DMS114 treated with DMSO at 0.1 percent for 48 hours (cell line): ENCODE data around the gene ITPK1.

Experiments used
- DNase-seq: peaks from one replicate; lab custom pipeline; 2025; ENCODE audit not compliant: unreplicated experiment; lab: John Stamatoyannopoulos, UW

The ITPK1 gene

DNA sequence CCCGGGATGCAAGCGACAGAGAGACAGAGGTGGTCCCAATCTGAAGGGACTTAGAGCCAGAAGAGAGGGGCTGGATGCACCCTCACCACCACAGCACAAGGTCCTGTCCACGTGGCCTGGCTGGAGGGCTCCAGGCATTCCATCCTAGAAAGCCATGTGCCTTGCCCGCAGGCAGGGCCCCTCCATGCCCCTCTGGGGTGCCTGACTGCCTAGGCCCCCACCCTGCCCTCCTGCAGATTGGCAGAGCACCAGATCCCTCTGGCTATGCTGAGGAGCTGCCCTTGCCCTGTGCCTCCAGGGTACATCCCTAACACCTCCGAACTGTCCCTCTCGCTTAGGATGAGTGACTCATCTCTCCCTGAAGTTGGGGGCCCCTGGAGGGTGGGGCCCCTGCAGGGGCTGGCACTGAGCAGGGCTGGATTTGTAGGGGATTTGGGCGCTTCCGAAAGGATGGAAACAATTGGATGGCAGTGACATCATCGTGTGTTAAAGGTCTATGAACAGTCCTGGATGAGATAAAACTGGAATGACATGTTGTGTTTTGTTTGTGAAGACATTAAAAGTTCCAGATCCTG is 141.8 kb downstream of the ITPK1 start:
- no peak for DNase-seq

DNA sequence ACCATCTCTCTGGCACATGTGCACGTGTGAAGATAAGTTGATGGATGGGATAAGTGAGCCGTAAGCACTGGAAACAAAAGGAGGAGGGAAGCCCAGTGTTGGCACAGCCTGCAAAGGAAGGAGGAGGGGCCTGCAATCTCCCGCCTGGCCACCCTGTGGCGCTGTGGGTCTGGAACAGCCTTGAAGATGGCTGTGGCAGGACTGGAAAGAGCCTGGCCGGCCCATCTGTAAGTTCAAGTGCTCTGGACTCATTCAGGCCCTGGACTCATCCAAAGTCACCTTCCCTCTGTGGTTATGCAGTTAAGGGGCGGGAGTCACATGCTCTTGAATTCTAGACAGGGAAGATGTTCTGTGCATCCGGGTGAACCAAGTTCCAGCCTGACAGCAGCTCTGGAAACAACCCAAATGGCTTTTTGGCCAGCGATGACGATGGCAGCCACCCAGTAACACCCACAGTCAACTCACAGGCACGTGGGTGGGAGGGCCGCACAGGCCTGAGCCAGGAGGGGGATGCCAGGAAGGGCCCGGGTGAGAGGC is 142.4 kb downstream of the ITPK1 start:
- no peak for DNase-seq

DNA sequence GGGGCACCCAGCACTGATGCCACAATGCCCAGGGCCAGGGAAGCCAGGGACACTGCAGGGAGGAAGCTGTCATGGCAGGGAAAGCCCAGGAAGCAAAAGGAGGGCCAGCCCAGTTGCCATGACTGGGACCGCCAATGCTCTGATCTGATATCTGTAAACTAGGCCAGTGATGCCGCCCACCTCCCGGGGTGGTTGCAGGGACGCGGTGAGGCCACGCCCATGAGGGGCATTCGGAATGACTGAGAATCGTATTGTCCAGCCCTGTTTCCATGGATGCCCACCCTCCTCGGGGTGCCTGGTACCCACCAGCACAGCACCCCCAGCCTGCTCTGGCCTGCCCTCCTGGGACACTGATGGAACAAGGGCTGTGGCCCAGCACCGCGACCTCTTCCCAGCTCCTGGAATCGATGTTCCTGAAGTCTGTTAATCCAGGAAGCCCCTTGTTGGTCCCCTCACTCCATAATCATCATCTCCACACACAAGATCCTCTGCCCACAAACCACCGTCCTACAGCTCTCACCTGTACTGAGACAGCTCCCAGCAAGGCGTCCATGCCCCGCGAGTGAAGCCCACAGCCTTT is 144.0 kb downstream of the ITPK1 start:
- no peak for DNase-seq

DNA sequence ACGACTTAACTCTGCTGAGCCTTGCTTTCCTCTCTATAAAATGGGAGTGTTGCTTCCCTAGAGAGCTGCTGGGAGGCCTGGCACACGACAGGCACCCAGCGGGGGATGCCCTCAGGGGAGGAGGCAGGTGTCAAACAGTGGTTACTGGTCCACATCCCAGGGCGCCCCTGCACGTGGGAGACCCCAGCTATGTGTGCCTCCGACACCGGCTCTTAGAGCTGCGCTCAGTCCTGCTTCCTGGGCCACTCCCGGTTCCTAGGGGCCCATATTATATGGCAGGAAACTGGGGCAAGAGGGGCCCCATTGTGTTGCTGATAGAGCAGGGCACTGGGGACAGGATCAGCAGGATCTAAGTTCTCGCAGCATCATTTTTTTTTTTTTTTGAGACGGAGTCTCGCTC is 145.5 kb downstream of the ITPK1 start:
- DNase-seq, result no peak

DNA sequence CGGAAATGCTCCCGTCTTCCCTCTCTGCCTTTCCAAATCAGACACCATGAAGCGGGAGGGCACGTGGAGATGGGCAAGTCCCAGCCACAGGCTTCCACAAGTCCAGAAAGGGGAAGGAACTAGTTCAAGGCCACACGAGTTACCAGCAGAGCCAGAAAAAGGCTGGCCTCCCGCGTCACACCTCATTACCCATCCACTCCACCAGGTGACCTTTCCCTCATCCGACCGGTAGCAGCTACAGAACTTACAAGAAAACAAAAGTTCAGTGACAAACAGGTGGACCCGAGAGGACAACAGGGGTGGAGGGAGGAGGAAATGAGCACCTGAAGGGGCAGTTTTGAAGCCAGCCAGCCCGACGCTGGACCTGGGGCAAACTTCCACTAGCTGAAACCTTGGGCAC is 145.9 kb downstream of the ITPK1 start:
- DNase-seq, result no peak

DNA sequence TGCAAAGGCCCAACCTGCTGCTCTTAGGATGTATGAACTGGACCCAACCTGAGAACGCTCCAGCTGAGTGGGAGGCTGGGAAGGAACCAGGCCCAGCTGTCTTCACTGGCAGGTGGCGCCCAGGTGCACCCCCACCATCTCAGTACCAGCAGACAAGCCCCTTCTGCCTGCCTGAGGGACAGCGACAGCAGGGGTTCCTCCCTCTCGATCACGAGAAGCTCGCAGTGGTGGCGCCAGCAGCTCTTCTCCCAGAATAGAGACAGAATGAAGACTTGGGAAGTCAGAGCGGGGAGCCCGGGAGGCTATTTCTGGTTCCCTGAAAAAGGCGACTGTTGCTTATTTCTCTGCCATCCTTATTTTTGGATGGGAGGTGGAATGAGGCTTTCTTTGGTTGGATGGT is 146.3 kb downstream of the ITPK1 start:
- DNase-seq, result no peak

DNA sequence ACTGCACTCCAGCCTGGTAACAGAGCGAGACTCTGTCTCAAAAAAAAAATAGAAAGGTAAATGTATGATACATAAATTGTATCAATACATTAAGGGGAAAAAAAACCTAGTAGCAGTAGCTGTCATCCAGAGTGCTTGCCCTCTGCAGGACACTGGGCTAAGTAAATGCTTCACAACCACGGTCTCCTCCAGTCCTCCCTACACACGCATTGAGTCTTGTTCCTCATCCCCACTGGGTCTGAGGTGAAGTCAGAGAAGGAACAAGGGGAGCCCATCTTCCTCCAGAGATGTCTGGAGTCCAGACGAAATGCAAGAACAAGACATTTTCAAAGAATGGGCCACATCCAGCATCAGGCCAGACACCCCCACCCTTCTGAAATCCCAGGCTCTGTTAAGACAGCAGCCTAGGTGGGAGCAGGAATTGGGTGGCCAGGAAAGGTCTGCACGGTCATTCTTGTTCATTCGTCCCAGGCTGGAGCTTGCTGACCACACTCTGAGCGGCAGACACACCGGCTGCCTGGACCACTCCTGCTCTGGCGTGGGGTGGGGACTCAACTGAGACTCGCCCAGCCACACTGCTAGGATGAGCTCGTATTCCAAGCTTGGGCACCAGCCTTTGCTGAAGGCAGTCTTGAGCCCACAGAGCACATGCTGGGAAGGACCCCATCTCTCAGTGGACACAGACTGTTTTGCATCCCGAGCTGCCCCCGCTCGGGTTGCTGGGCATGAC is 147.3 kb downstream of the ITPK1 start:
- no peak for DNase-seq

DNA sequence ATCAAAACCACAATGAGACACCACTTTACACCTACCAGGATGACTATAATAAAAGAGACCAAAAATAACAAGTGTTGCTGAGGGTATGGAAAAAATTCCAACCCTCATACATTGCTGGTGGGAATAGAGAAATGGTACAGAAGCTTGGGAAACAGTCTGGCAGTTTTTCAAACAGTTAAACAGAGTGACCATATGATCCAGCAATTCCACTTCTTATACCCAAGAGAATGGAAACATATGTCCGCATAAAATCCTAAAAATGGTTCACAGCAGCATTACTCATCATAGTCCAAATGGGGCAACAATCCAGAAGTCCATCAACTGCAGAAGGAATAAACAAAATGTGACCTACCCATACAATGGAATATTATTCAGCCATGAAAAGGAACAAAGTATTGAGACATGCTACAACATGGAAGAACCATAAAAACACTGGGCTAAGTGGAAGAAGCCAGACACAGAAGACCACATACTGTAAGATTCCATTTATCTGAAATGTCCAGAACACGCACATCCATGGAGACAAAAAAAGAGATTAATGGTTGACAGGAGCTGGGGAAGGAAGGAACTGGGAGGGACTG is 148.3 kb downstream of the ITPK1 start:
- no peak for DNase-seq

DNA sequence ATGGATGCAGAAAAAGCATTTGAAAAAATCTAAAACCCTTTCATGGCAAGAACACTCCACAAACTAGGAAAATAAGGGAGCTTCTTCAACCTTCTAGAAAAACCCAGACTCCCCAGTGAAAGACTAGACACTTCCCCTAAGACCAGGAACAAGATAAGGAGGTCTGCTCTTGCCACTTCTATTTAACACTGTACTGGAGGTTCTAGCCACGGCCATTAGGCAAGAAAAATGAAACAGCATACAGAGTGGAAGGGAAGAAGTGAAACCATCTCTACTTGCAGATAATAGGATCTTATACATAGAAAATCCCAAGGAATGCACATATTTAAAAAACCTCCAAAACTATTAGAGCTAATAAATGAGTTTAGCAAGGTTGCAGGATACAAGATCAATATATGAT is 150.4 kb downstream of the ITPK1 start:
- no peak for DNase-seq

DNA sequence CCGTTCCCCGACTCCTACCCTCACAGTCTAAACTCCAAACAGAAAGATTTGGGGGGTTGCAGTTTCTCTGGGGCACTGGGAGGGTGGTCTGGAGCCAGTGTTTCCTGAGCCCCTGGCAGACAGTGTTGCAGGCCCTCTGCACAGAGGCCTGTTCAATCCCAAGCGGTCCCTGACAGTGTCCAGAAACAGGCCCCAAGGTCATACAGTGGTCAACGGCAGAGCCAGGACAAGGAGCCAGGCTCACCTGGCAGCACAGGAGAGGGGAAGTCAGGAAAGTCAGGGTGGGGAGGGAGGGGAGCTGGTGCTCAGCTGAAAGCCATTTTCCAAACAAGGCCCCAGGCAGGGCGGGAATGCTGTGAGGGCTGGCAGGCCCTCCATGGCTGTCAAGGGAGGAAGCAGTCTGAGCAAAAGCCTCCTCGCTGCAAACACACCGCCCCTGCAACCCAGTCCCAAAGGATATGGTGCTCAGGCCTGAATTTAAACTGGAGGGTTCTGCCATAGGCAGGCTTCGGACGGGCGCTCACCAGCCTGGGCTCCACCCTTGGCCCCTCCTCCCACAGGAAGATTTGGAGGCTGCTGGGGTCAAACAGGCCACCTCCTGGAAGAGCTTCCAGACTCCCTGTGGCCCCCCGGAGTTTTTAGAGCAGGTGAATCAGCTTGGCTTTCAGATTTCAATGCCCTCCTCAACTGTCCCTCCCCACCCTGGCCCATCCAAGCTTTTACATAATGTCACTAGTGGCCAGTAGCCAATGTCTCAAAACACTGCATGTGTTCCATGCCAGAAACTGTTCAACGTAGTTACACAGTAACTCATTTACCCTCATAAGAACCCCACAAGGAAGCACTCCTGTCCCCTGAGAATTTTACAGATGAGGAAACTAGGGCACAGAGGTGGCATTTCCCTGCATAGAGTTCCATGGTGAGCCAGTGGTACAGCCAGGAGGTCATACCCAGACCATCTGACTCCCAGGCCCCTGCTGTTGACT is 151.3 kb downstream of the ITPK1 start:
- no peak for DNase-seq

DNA sequence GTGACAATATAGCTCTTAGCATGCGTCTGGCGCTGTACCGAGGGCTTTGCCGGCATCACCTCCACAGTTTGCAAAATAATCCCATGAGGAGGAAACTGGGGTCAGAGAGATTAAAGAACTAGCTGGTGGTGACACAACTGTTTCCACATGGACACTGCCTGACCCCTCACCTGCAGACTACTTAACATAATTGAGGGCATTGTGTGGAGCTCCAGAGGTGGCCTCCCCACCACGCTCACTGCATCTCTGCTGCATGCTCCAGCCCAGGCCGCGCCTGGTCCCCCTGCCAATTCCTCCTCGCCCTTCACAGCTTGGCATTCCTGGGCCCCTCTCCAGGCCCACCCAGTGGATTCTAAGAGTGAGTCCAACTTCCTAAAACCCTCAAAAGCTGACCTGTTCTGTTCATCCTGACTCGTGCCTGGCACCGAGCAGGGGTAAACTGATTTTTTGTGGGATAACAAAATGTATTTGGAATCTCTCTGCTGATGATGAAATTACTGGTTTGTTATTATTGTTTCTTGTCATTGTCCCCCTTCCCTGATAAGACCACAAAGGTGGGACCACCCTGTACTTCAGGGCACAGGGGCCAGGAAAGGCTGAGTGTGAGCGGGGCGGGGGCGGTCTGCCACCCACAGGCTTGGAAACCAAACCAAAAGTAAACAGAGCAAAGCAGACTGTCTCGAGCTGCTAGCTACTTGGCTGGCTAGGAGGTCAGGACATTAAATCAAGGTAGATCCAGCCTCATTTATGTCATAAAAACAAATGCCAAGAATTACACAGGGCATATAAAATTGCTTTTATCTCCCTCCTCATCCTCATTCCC is 152.2 kb downstream of the ITPK1 start:
- no peak for DNase-seq

DNA sequence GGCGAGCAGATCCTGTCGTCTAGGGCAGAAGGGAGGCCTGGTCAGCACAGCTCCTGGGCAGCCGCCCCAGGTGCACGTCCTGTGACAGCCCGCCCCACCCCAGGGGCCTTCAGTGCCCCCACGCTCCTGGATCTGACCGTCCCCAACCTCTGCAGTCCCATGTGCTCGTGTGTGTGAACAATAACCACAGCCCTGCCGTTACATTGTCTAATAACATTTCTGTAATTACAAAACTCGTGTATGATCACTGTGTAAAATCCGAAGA is 153.0 kb downstream of the ITPK1 start:
- no peak for DNase-seq

DNA sequence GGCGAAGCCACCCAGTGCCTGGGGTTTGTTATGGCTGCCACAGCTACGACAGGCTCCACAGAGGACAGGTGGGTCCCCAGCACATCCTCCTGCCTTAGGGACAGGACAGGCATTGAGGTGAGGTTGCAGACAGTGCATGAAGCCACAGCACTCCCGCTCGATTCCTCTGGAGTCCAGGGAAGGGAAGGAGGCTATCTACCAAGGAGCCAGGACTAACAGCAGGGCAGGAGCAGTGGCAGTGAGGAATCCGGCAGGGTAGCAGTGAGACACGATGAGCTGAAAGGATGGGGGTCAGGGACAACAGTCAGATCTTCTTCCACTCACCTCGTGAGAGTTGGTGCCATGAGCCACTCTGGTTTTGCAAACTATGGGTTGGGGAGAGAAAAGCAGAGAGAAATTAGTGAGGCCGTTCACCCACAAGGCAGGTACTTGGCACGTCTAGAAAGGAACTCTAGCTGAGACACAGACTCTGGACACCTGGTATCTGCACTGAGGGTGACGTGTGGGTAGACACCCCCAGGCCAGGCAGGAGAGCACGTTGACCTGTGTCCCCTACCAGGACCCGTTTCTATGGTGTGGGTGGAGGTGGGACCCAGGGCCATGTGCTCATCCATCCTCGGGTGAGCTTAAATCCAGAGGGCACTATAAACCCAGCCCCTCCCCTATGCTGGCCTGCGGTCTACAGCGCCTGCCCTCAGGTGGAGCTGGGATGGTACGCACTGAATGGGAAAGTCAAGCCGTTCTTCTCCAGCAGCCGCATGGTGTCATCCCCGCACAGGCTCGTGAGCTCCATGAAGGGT is 153.5 kb downstream of the ITPK1 start:
- DNase-seq, result no peak

DNA sequence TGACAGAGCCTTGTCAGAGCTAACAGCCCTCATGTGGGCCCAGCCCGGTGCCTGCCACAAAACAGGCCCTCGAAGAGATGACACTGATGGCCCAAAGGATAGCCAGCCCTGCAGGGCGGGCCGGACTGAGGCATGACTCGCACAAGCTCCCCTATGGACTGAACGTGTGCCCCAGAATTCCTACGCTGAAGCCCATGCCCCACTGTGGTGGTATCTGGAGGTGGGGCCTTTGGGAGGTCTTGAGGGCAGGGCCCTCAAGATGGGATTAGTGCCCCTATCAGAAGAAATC is 154.2 kb downstream of the ITPK1 start:
- DNase-seq, result no peak

DNA sequence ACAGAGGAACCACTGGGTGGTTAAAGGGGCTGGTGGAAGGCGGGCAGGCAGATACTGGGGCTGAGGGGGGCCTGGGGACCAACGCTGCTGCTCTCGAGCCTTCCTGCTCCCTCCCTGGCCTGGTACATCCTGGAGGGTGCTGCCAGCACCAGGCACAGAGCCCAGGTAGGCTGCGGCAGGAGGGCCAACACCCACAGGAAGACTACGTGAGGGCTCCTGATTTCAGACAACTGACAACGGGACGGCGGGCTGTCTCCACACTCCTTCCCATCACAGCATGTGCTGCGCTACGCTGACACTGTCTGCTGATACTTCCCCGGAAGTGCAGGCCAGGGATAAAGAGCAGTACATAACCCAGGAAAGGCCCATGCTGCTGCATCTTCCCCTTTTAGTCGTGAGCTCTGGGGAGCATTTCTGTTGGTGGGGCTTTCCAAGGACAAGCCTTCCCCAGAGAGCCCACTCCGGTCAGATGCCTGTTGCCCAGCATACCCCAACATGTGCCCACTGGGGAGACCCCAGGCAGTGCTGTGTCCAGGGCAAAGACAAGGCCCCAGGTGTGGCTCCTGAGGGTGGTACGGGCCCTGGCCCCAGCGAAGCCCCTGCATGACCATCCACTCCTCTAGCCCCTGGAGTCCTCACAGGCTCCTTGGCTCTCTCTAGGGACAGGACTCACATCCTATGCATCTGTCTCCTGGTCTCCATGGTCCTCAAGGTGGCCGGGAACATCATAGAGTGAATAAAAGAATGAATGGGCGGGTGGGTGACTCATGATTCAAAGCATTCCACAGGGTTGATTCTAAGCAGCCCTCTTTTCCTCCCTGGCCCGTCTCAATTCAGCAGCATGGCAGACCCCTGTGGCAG is 154.8 kb downstream of the ITPK1 start:
- no peak for DNase-seq

DNA sequence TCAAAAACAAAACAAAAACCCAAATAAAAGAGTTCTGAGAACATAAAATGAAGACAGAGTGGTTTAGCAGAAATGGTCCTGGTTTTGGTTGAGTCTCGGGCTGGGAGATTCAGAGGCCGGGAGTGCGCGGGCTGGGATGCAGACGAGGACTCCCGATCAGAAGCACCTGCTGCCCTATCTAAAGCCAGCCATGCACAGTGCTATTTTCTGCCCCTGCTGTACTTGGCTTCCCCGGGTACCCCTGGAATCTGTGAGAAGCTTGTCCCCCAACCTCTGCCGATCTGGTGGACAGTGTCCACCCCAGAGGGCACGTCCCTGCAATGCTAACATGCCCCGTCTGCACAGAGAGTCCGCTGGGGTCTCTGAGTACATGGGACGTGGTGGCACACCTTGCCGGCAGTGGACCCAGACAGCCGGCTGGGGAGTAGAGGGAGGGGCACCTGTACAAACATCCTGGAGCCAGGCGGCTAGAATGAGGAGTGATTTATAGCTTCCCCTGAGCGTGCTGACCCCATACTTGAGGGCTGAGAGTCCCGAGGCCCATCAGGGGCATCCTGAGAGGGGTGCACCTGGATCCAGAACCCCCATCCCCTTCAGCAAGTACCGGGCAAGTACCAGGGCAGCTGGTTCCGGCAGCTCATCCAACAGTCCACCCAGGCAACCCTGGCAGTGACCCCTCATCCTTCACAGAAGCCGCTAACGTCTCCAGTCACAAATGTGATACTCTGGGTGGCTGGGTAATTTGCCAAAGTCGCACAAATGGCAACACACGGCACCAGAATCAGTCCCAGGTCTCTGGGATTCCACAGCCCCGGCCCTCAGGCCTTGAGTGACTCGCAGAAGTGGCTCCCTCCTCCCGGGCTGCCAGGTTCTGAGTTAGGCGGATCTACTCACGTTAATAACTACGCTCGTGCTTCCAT is 155.7 kb downstream of the ITPK1 start:
- no peak for DNase-seq

DNA sequence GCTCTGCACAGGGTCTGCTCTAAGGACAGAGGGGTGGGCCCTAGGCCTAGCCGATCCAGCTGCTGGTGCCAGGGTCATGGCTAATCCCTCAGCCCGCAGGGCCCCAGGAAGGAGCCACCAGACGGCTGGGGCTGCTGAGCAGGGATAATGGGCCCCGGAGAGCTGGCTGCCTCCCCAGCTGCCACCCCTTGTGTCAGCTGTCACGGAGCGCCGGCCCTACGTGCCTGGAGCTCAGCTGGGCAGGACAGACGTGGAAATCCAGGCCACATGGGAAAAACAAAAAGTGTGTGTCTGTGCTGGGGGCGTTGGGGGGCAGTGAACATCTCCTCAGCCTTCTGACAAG is 156.6 kb downstream of the ITPK1 start:
- no peak for DNase-seq
